ENCODE results near the gene MALAT1.

GRCh38 chr11:65538232-65538914, 39.5 kb downstream of the MALAT1 start:
- TF ChIP-seq CTCF (IDR thresholded peaks at IDR 0.05) (no peak), POLR2A (IDR thresholded peaks at IDR 0.05) (no peak), POLR2AphosphoS5 (IDR thresholded peaks at IDR 0.05) (no peak), EP300 (IDR thresholded peaks at IDR 0.05) (no peak)
